ENCODE results near the gene ABCA1. TPM values are rescaled to one million over a fixed set of nuclear protein-coding genes. Genes with fewer than 3 reads are reported as not detected.

ABCA1 gene
- total RNA-seq, 4 donors from 2014 or later: 24.5 to 89.1 (median 48.5) TPM

DNA sequence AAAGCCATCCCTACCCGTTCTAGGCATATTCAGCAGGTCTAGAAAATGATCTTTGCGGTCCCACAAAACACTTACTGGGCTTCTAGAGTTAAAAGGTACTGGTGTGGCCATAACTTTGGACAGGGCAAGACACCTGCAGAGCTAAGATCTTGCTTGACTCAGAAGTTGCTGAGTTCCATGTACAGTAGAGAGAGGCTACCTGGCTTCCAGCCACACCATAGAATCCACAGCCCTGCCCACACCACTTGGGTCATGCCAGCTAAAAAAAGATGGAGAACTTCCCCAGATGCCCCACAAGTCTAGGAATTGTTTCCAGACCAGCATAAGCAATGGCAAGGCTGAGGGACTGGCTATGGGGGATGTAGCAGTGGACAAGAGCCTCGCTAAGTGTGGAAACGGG, 52.1 kb downstream of the ABCA1 start:
- H3K9me3 ChIP-seq: no peaks in the 10 kb centered on the region
- 100% methylated on average over 4 of the region's 4 CpGs for WGBS
- no peak overlapping the region for H3K27ac ChIP-seq
- H3K36me3 ChIP-seq: peaks cover 52% of the 10 kb centered on the region
- DNase-seq (ENCODE audit: low spot score in 2 of 2): no peak
- peaks cover 27% of the 10 kb centered on the region for H3K4me1 ChIP-seq
- no peak overlapping the region for H3K4me3 ChIP-seq
- no peaks in the 10 kb centered on the region for H3K27me3 ChIP-seq
- no peak for TF ChIP-seq EP300 (IDR thresholded peaks at IDR 0.05)
- TF ChIP-seq, protein P1, sequence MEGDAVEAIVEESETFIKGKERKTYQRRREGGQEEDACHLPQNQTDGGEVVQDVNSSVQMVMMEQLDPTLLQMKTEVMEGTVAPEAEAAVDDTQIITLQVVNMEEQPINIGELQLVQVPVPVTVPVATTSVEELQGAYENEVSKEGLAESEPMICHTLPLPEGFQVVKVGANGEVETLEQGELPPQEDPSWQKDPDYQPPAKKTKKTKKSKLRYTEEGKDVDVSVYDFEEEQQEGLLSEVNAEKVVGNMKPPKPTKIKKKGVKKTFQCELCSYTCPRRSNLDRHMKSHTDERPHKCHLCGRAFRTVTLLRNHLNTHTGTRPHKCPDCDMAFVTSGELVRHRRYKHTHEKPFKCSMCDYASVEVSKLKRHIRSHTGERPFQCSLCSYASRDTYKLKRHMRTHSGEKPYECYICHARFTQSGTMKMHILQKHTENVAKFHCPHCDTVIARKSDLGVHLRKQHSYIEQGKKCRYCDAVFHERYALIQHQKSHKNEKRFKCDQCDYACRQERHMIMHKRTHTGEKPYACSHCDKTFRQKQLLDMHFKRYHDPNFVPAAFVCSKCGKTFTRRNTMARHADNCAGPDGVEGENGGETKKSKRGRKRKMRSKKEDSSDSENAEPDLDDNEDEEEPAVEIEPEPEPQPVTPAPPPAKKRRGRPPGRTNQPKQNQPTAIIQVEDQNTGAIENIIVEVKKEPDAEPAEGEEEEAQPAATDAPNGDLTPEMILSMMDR (IDR thresholded peaks at IDR 0.05): no peak
- no peak for TF ChIP-seq POLR2AphosphoS5 (IDR thresholded peaks at IDR 0.05)
- TF ChIP-seq POLR2A (IDR thresholded peaks at IDR 0.05): no peak

DNA sequence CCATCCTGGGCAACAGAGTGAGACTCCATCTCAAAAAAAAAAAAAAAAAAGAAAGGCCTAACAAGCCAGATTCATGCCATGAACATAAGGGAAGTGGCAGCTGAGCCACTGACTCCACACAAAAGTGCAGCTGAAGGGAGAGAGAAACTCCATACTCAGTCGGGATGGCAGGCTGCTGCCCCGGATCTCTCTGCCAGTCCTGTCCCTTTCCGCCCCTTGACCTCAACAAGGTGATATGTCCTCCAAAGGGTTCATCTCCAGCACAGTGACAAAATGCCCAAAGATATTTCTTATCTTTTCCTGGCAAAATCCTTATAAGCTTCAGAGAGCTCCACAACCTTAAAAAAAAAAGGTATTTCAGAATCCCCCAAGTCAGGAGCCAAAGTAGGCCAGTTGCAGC, 52.6 kb downstream of the ABCA1 start:
- no peak for TF ChIP-seq POLR2A (IDR thresholded peaks at IDR 0.05)
- TF ChIP-seq, protein P1 (IDR thresholded peaks at IDR 0.05): no peak
- no peak for TF ChIP-seq EP300 (IDR thresholded peaks at IDR 0.05)
- TF ChIP-seq POLR2AphosphoS5 (IDR thresholded peaks at IDR 0.05): no peak
- peaks cover 27% of the 10 kb centered on the region for H3K4me1 ChIP-seq
- H3K36me3 ChIP-seq: peaks cover 48% of the 10 kb centered on the region
- H3K9me3 ChIP-seq: no peaks in the 10 kb centered on the region
- DNase-seq (ENCODE audit: low spot score in 2 of 2): no peak
- no peaks in the 10 kb centered on the region for H3K27me3 ChIP-seq
- WGBS: 89% methylated on average over 3 of the region's 3 CpGs
- no peak overlapping the region for H3K27ac ChIP-seq
- no peak overlapping the region for H3K4me3 ChIP-seq

DNA sequence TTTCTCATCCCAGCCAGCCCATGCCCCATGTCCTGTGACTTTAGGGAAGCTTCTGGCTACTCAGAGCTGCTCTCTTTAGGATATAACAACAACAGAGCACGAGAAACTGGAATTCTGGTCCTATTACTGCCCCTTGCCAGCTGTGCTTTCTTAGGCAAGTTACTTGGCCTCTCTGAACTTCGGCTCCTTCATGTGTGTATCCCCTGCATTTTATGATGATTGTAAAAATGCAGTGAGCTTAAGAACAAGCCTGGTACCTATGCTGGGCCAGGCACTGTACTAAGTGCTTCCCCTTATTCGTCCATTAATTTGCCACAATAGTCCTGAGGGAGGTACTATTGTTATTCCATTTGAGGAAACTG, 54.5 kb downstream of the ABCA1 start:
- peaks cover 46% of the 10 kb centered on the region for H3K36me3 ChIP-seq
- H3K4me3 ChIP-seq: no peak overlapping the region
- WGBS: 71% methylated on average over 3 of the region's 3 CpGs
- H3K9me3 ChIP-seq: no peaks in the 10 kb centered on the region
- DNase-seq (ENCODE audit: low spot score in 2 of 2): no peak
- no peaks in the 10 kb centered on the region for H3K27me3 ChIP-seq
- peaks cover 37% of the 10 kb centered on the region for H3K4me1 ChIP-seq
- TF ChIP-seq, protein P1 (IDR thresholded peaks at IDR 0.05): no peak
- no peak for TF ChIP-seq POLR2A (IDR thresholded peaks at IDR 0.05)
- no peak for TF ChIP-seq EP300 (IDR thresholded peaks at IDR 0.05)
- no peak for TF ChIP-seq POLR2AphosphoS5 (IDR thresholded peaks at IDR 0.05)
- peak overlapping the region; percentile 7 for H3K27ac ChIP-seq

DNA sequence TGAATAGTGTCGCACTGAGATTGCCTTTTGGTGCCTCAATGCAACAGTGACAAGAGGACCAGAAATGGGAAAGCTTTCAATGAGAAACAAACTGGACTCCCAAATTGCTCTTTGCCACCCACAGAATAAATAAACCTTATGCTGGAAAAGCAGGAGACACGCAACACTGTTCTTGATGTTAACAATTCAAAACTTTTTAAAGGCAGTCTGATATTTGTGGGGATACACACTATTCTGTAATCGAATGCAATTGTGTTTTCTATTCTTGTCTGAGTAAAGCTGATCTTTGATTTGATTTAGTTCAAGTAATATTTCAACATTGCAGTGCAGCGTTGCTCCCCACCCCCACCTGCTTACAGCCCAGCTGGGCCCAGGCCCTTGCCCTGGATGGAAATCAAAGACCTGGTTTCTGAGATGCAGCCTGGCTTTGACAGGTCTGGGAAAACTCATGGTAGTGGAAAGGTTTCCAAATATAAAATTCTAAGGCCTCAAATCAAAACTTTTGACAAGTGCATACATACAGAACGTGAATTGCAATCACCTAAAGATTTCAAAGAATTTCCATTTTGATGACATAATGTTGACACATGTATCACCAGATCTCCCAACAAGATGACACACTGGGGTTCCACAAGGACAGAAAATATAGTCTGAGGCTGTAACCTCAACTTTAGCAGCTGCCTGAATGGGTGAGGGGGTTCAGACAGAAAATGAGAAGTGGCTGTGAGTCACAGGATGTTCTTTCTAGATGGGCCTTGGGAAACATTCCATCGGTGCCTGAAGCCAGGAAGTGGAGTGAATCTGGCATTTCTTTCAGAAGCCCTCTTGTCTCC, 55.1 kb downstream of the ABCA1 start:
- Histone ChIP-seq H3K36me3 (peaks cover 46% of the 10 kb centered on the region), H3K27ac (no peak overlapping the region), H3K4me3 (no peak overlapping the region), H3K9me3 (no peaks in the 10 kb centered on the region), H3K4me1 (peaks cover 41% of the 10 kb centered on the region), H3K27me3 (no peaks in the 10 kb centered on the region)
- WGBS: 69% methylated on average over 6 of the region's 6 CpGs
- TF ChIP-seq POLR2AphosphoS5 (IDR thresholded peaks at IDR 0.05): no peak
- no peak for DNase-seq (ENCODE audit: low spot score in 2 of 2)

DNA sequence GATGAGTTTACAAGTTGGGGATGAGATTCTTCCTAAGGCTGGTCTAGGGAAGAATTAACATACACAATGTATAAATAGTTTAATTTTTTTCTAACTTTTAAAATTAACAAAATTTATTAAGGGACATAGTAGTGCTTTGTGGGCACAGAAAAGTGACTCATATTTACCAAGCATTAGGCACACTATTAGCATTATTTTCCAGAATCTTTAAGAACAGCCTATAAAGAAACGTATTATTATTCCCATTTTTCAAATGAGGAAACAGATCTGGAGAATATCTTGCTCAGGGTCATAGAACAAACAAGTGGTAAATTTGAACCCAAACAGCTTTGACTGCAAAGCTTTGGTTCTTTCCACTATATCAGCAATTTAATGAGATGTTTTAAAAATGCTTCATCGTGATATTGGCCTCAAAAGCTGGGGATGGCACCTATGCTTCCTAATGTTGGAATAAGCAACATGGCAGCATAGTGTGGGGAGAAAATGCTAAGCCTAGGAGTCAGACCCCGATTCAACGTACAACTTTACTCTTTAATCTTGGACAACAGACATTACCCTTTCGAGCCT, 55.9 kb downstream of the ABCA1 start:
- no peaks in the 10 kb centered on the region for H3K9me3 ChIP-seq
- WGBS: 85% methylated on average over 5 of the region's 5 CpGs
- DNase-seq (ENCODE audit: low spot score in 2 of 2): no peak
- peaks cover 45% of the 10 kb centered on the region for H3K36me3 ChIP-seq
- no peak overlapping the region for H3K4me3 ChIP-seq
- H3K27me3 ChIP-seq: no peaks in the 10 kb centered on the region
- peaks cover 39% of the 10 kb centered on the region for H3K4me1 ChIP-seq
- no peak overlapping the region for H3K27ac ChIP-seq
- TF ChIP-seq POLR2A (IDR thresholded peaks at IDR 0.05) (no peak), EP300 (IDR thresholded peaks at IDR 0.05) (no peak), POLR2AphosphoS5 (IDR thresholded peaks at IDR 0.05) (no peak)
- TF ChIP-seq, protein P1 (IDR thresholded peaks at IDR 0.05): no peak
